Activated naive CD4-positive, alpha-beta T cell treated with anti-CD3 and anti-CD28 coated beads for 36 hours (primary cell): Measurements from ENCODE around the gene HOXB6. TPM values are rescaled to one million over a fixed set of nuclear protein-coding genes. Genes with fewer than 3 reads are reported as not detected.

Source experiments
- CTCF ChIA-PET: fragments of 350-600 bp; sonication (Branson Sonifier 250); formaldehyde crosslinking; loops from one replicate; lab custom pipeline; 2021; ENCODE audit warnings: antibody characterized with exemption; lab: Charles Lee
- DNase-seq: peaks from one replicate; pipeline ENCODE4 v3.0.0-alpha.2; 2020
- H3K27ac Mint-ChIP-seq: one replicate; pipeline ENCODE4 v1.8.0; 2021; ENCODE audit warnings: mild to moderate bottlenecking, mixed read lengths
- H3K27me3 Mint-ChIP-seq: one replicate; pipeline ENCODE4 v1.8.0; 2021; ENCODE audit warnings: low read depth, mixed read lengths
- H3K36me3 Mint-ChIP-seq: one replicate; pipeline ENCODE4 v1.8.0; 2021; ENCODE audit warnings: low read depth, mixed read lengths
- H3K4me1 Mint-ChIP-seq: one replicate; pipeline ENCODE4 v1.8.0; 2021; ENCODE audit warnings: low read depth, mixed read lengths
- H3K4me3 Mint-ChIP-seq: one replicate; pipeline ENCODE4 v1.8.0; 2021; ENCODE audit warnings: mild to moderate bottlenecking, moderate library complexity, mixed read lengths
- H3K9me3 Mint-ChIP-seq: one replicate; pipeline ENCODE4 v1.8.0; 2021; ENCODE audit warnings: mixed read lengths
- intact Hi-C: fragments of 100-400 bp; cut with micrococcal nuclease; formaldehyde crosslinking; loops from one replicate; pipeline ENCODE4 v1.15.1; 2023
- microRNA-seq: library from miRNA; unstranded; fragments of <30 nt; microRNA quantifications from one replicate; pipeline ENCODE4 v1.2.0, GENCODE V29; 2022; ENCODE audit warnings: borderline microRNAs expressed, borderline replicate concordance
- total RNA-seq, 2 experiments: library from RNA; stranded (reverse); gene quantifications; one replicate each; pipeline ENCODE4 v1.2.3, GENCODE V29; 2021

The HOXB6 gene
- total RNA-seq, 2 experiments from 2014 or later: not detected

GRCh38 chr17:48546137-48546923, 58.5 kb downstream of the HOXB6 start:
- no peak for DNase-seq
- peak overlapping the region; percentile 79 for H3K27ac Mint-ChIP-seq
- H3K36me3 Mint-ChIP-seq: peaks cover 14% of the 10 kb centered on the region
- H3K27me3 Mint-ChIP-seq: peaks cover 9% of the 10 kb centered on the region
- intact Hi-C loops: no loop called here
- H3K4me1 Mint-ChIP-seq: peaks cover 44% of the 10 kb centered on the region
- CTCF ChIA-PET: interaction anchor here (0.6 to 1.3 kb wide), 5 partner anchors 11 to 447 kb away, joined by 3 to 7 read pairs (median 4); partner anchors contain the start of gene HOXB5
- H3K9me3 Mint-ChIP-seq: no peaks in the 10 kb centered on the region
- H3K4me3 Mint-ChIP-seq: peak overlapping the region; percentile 55

Small RNA genes lying within 50 kb of the gene (microRNA-seq; reads per million reads assigned to microRNA genes)
- not detected for gene MIR196A1

Other genes starting within 250 kb of the HOXB6 start
- 10 to 100 TPM; 60.3 to 60.5 TPM for gene SKAP1, start 174.8 kb downstream of the HOXB6 start, total RNA-seq
- gene HOXB1, start 74.0 kb downstream of the HOXB6 start, total RNA-seq: not detected
- gene HOXB2, start 59.9 kb downstream of the HOXB6 start, total RNA-seq: 10 to 100 TPM; 15.6 to 18.2 TPM
- gene HOXB4, start 26.6 kb downstream of the HOXB6 start, total RNA-seq: 1 to 10 TPM; 2.3 to 2.5 TPM
- gene HOXB3, start 14.7 kb downstream of the HOXB6 start, total RNA-seq: 1 to 10 TPM; 2.0 TPM
- gene HOXB5, start 11.2 kb downstream of the HOXB6 start, total RNA-seq: not detected
- gene HOXB7, start 6.0 kb upstream of the HOXB6 start, total RNA-seq: under 1 TPM in 1 of 2 experiments, not detected in 1; 0.29 TPM
- gene HOXB8, start 10.3 kb upstream of the HOXB6 start, total RNA-seq: not detected
- gene HOXB9, start 21.4 kb upstream of the HOXB6 start, total RNA-seq: 1 to 10 TPM; 6.7 to 6.9 TPM
- gene PRAC1, start 117.5 kb upstream of the HOXB6 start, total RNA-seq: not detected
- not detected for gene PRAC2, start 118.2 kb upstream of the HOXB6 start, total RNA-seq
- gene HOXB13, start 123.8 kb upstream of the HOXB6 start, total RNA-seq: not detected
- gene TTLL6, start 212.2 kb upstream of the HOXB6 start, total RNA-seq: not detected
- gene CALCOCO2, start 226.0 kb upstream of the HOXB6 start, total RNA-seq: 10 to 100 TPM; 78.2 to 80.3 TPM